AG04449 (cell line): ENCODE results near the gene GDPD5.

Experiments
- CTCF ChIA-PET: fragments of 350-600 bp; formaldehyde crosslinking; extraction: SDS; loops from one replicate; lab custom pipeline; 2021; ENCODE audit warnings: antibody characterized with exemption; lab: Yijun Ruan, JAX
- POLR2A ChIA-PET: fragments of 400-600, 350-600 bp; formaldehyde crosslinking; extraction: SDS; loops from one replicate; lab custom pipeline; 2020; ENCODE audit warnings: antibody characterized with exemption, inconsistent platforms; lab: Yijun Ruan, JAX
- DNase-seq: peaks from one replicate; pipeline ENCODE4 v3.0.0-alpha.2; 2010; ENCODE audit warnings: low read depth, low spot score
- H3K4me3 ChIP-seq: 2 replicates; pipeline ENCODE4 v1.5.1; 2011; ENCODE audit warnings: low read depth, mild to moderate bottlenecking, control low read depth, low read length
- CTCF ChIP-seq: IDR thresholded peaks from one replicate; pipeline ENCODE4 v1.5.1; 2011; ENCODE audit warnings: mild to moderate bottlenecking, moderate library complexity, low read length, control low read depth, inconsistent platforms; ENCODE audit not compliant: insufficient read depth; ENCODE audit errors: missing control alignments

Gene GDPD5

GRCh38 chr11:75439495-75440120, 86.1 kb downstream of the GDPD5 start:
- TF ChIP-seq CTCF = no peak
- ChIA-PET POLR2A (no interaction called here), CTCF (interaction anchor here (1.1 to 9.4 kb wide), 4 partner anchors 10 to 87 kb away, joined by 3 to 658 read pairs (median 7); partner anchors contain the start of gene GDPD5)
- H3K4me3 ChIP-seq = no peak overlapping the region
- no peak for DNase-seq

- ChIA-PET POLR2A (no interaction called here), CTCF (interaction anchor here (0.6 to 9.4 kb wide), 6 partner anchors 9 to 87 kb away, joined by 3 to 658 read pairs (median 3); partner anchors contain the start of gene GDPD5)
- no peak for TF ChIP-seq CTCF
Measured at GRCh38 chr11:75439026-75439425, 86.7 kb downstream of the GDPD5 start.

GRCh38 chr11:75437966-75438659, 87.6 kb downstream of the GDPD5 start:
- CTCF ChIA-PET = interaction anchor here (0.6 to 9.4 kb wide), 6 partner anchors 7 to 92 kb away, joined by 3 to 658 read pairs (median 30); partner anchors contain the start of gene GDPD5
- DNase-seq = no peak

More at GRCh38 chr11:75439026-75439425, 86.7 kb downstream of the GDPD5 start:
- H3K4me3 ChIP-seq = no peak overlapping the region
- DNase-seq = no peak

GRCh38 chr11:75436806-75437205, 88.9 kb downstream of the GDPD5 start:
- CTCF ChIA-PET = interaction anchor here (1.0 to 9.2 kb wide), 5 partner anchors 8 to 93 kb away, joined by 3 to 91 read pairs (median 8); partner anchors contain the start of gene GDPD5
- TF ChIP-seq CTCF = no peak
- H3K4me3 ChIP-seq = no peak overlapping the region
- POLR2A ChIA-PET = no interaction called here
- DNase-seq = no peak

More at GRCh38 chr11:75437966-75438659, 87.6 kb downstream of the GDPD5 start:
- no peak for TF ChIP-seq CTCF
- POLR2A ChIA-PET = no interaction called here
- H3K4me3 ChIP-seq = no peak overlapping the region

- CTCF ChIA-PET = interaction anchor here (0.7 to 9.2 kb wide), 5 partner anchors 10 to 156 kb away, joined by 3 to 91 read pairs (median 8); partner anchors contain the start of gene GDPD5
Measured at GRCh38 chr11:75435571-75435925, 90.2 kb downstream of the GDPD5 start.

More at GRCh38 chr11:75435571-75435925, 90.2 kb downstream of the GDPD5 start:
- no peak for DNase-seq
- no peak overlapping the region for H3K4me3 ChIP-seq
- no peak for TF ChIP-seq CTCF
- POLR2A ChIA-PET = no interaction called here
